Heart left ventricle (tissue), 16 donors: Measurements from ENCODE around the gene PIM1. TPM values are rescaled to one million over a fixed set of nuclear protein-coding genes. Genes with fewer than 3 reads are reported as not detected.
A peak's percentile ranks its signal among the peaks of the same experiment; 100 is the strongest.
"Not testable (repeated sequence)": the region's sequence is repeated elsewhere in the genome, so short reads cannot be mapped to it uniquely, and the experiment has no call there.

ENCODE experiments used
- ATAC-seq, 4 donors: fragments of 200-7000 bp; cut with Tn5 transposase; one replicate each; pipeline ENCODE4 v1.9.1; 2020 to 2022; ENCODE audit warnings: moderate library complexity in 4 of 4, mild to moderate bottlenecking in 3 of 4, moderate number of reproducible peaks in 1 of 4
- DNase-seq, 5 donors: peaks; one replicate each; pipeline ENCODE4 v3.0.0-alpha.2; 2020
- H3K27ac ChIP-seq, 12 donors: fragments of 200-600 bp; sonication (generic) in 4 of 12; one replicate each; pipeline versions ENCODE4 v1.5.0 to v1.8.0; 2016 to 2022; ENCODE audit warnings: mild to moderate bottlenecking in 2 of 12
- H3K27me3 ChIP-seq, 9 donors: fragments of 200-600 bp; sonication (generic) in 2 of 9; one replicate each; pipeline versions ENCODE4 v1.5.1 to v1.8.0; 2016 to 2022; ENCODE audit warnings: mild to moderate bottlenecking in 3 of 9
- H3K36me3 ChIP-seq, 9 donors: fragments of 200-600 bp; sonication (generic) in 2 of 9; one replicate each; pipeline versions ENCODE4 v1.5.0 to v1.8.0; 2018 to 2022; ENCODE audit warnings: mild to moderate bottlenecking in 2 of 9
- H3K4me1 ChIP-seq, 12 donors: fragments of 200-600 bp; sonication (generic) in 4 of 12; one replicate each; pipeline versions ENCODE4 v1.5.0 to v1.8.0; 2016 to 2022; ENCODE audit warnings: mild to moderate bottlenecking in 3 of 12
- H3K4me3 ChIP-seq, 12 donors: fragments of 200-600 bp; sonication (generic) in 4 of 12; one replicate each; pipeline versions ENCODE4 v1.5.0 to v1.8.0; 2017 to 2022; ENCODE audit warnings: mild to moderate bottlenecking in 9 of 12, moderate library complexity in 4 of 12
- H3K9me3 ChIP-seq, 12 donors: fragments of 200-600 bp; sonication (generic) in 4 of 12; one replicate each; pipeline versions ENCODE4 v1.5.0 to v1.8.0; 2016 to 2022; ENCODE audit warnings: mild to moderate bottlenecking in 1 of 12
- CTCF ChIP-seq, 12 donors: fragments of 200-600 bp; sonication (generic) in 4 of 12; IDR thresholded peaks; one replicate each; pipeline versions ENCODE4 v1.5.0 to v1.8.0; 2018 to 2022; ENCODE audit warnings: antibody characterized with exemption in 12 of 12, mild to moderate bottlenecking in 5 of 12
- POLR2A ChIP-seq, 2 donors: fragments of 450-650 bp; IDR thresholded peaks; one replicate each; pipeline ENCODE4 v1.6.1; 2017; ENCODE audit warnings: antibody characterized with exemption in 2 of 2, mild to moderate bottlenecking in 2 of 2, moderate library complexity in 2 of 2
- WGBS, 4 donors: extraction: QIAGEN DNeasy Blood & Tissue Kit in 2 of 4; methylation state at CpG; one replicate each; pipeline versions ENCODE4 v1.1.5 to v1.1.7; 2013 to 2018; 5-methylcytosine and 5-hydroxymethylcytosine counted together
- intact Hi-C, 10 donors: fragments of 100-400 bp; cut with DNase I; formaldehyde crosslinking; loops; one replicate each; pipeline versions ENCODE4 v1.11.1 to v1.14.2; 2022
- polyA plus RNA-seq, 2 donors: library from polyadenylated mRNA; stranded (reverse); fragments of 200-250 nt; gene quantifications; one replicate each; pipeline ENCODE4 v1.2.3, GENCODE V29; 2013
- total RNA-seq, 9 donors: library from RNA; depleted of rRNA in 2 of 9; stranded (reverse); fragments of >200 nt in 2 of 9; fragmentation: NEBNext Ultra II Directional in 3 of 9; extraction: Animal tissue kit (Norgen Biotek cat#: 25700) in 3 of 9; gene quantifications; one replicate each; pipeline versions ENCODE4 v1.1.0 to v1.2.4, GENCODE V29; 2016 to 2023
- donor health status: ischemic (EF 13 %, LVEDD 7.1; RV severe dilation, severe dysfunction).
- donor health status: healthy with polysubstance abuse.
- donor health status: DM: no; HTN: yes; CAD: no.
- donor health status: DM: no; HTN: no; CAD: no.
- donor health status: ischemic (EF 25% LVEDD 6.9; RV normal size, moderate dysfunction).
- donor health status: ischemic (EF 25% LVEDD 5.7; RV mildly dilated, moderate dysfunction).
- donor health status: healthy.
- donor health status: DM: yes; HTN: yes; CAD: no.
- donor health status: ischemic (EF 35%, LVEDD 5.7; RV mildly dilated, moderate dysfunction).
- donor health status: nonischemic (EF 11% LVEDD 7.7; RV severe dilation, severe dysfunction).
- donor health status: DM: yes; HTN: yes; CAD: no.
- donor health status: PGD.
- donor health status: ischemic (EF 29% LVEDD 5.4; RV normal size, mild dysfunction).
- donor health status: nonischemic (EF 23%, LVEDD 6.1; RV moderate dilation, normal function).

Gene PIM1
- total and polyA plus RNA-seq, 11 donors: 7.0 to 81.8 (median 16.0) TPM

GRCh38 chr6:37127961-37128862 is 41.7 kb upstream of the PIM1 start:
- Histone ChIP-seq H3K4me3 (no peak overlapping the region), H3K27ac (peak overlapping the region in 11 of 12 donors; percentile 36 to 93 (median 62)), H3K4me1 (peaks cover 0 to 42% (median 18%) of the 10 kb centered on the region in 12 donors), H3K9me3 (no peaks in the 10 kb centered on the region), H3K27me3 (no peaks in the 10 kb centered on the region), H3K36me3 (no peaks in the 10 kb centered on the region)
- WGBS, 4 donors: 63 to 70% (median 66%) methylated on average over 8 of the region's 8 CpGs
- intact Hi-C loops: no loop called here
- peak; percentile 44 to 77 (median 68) for ATAC-seq
- peak in 2 of 5 donors; percentile 36 to 77 for DNase-seq
- TF ChIP-seq CTCF (IDR thresholded peaks at IDR 0.05) (no peak), POLR2A (IDR thresholded peaks at IDR 0.05) (no peak)

DNA sequence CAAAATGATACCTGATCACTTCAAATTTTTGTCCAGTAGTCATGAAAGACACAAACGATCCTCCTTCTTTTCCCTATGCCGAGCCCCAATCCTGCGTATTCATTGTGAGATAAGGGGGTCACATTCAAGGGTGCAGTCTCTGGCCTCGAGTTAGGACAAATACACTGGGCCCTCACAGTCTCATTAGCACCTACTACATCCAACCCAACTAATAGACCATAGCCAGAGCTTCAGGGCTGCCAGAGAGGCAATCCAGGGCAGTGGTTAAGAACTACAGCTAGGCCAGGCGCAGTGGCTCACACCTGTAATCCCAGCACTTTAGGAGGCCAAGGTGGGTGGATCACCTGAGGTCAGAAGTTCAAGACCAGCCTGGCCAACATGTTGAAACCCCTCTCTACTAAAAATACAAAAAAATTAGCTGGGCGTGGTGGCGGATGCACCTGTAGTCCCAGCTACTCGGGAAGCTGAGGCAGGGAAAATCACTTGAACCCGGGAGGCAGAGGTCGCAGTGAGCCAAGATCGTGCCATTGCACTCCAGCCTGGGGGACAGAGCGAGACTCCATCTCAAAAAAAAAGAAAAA is 41.0 kb upstream of the PIM1 start:
- H3K9me3 ChIP-seq, DNase-seq, H3K4me3 ChIP-seq, intact Hi-C loops, H3K36me3 ChIP-seq, H3K27me3 ChIP-seq, ATAC-seq: not testable (repeated sequence)
- H3K27ac ChIP-seq: peak overlapping the region in 11 of 12 donors; percentile 36 to 93 (median 62)
- WGBS, 4 donors: 92 to 93% (median 93%) methylated on average over 12 of the region's 12 CpGs
- peaks cover 0 to 42% (median 18%) of the 10 kb centered on the region in 12 donors for H3K4me1 ChIP-seq

- no peaks in the 10 kb centered on the region for H3K9me3 ChIP-seq
- H3K4me1 ChIP-seq: peaks cover 0 to 44% (median 18%) of the 10 kb centered on the region in 12 donors
- peak overlapping the region in 7 of 12 donors; percentile 69 to 93 (median 84) for H3K27ac ChIP-seq
- no peaks in the 10 kb centered on the region for H3K27me3 ChIP-seq
- ATAC-seq (no peak), DNase-seq (no peak)
- no peaks in the 10 kb centered on the region for H3K36me3 ChIP-seq
- WGBS, 4 donors: 90 to 96% (median 95%) methylated on average over 5 of the region's 5 CpGs
- TF ChIP-seq CTCF (IDR thresholded peaks at IDR 0.05) (no peak), POLR2A (IDR thresholded peaks at IDR 0.05) (no peak)
- intact Hi-C loops: no loop called here
- no peak overlapping the region for H3K4me3 ChIP-seq
Observed at GRCh38 chr6:37129566-37129965, 40.4 kb upstream of the PIM1 start.

GRCh38 chr6:37130704-37131103 is 39.2 kb upstream of the PIM1 start:
- H3K4me3 ChIP-seq: peak overlapping the region in 1 of 12 donors; percentile 19
- TF ChIP-seq CTCF (IDR thresholded peaks at IDR 0.05) (no peak), POLR2A (IDR thresholded peaks at IDR 0.05) (no peak)

More at GRCh38 chr6:37130704-37131103, 39.2 kb upstream of the PIM1 start:
- Histone ChIP-seq H3K9me3 (no peaks in the 10 kb centered on the region), H3K4me1 (peaks cover 0 to 52% (median 22%) of the 10 kb centered on the region in 12 donors), H3K36me3 (no peaks in the 10 kb centered on the region), H3K27me3 (no peaks in the 10 kb centered on the region), H3K27ac (peak overlapping the region; percentile 25 to 93 (median 77))
- intact Hi-C loops: loop anchor here in 6 of 10 donors (1.0 to 10.0 kb wide), 6 partner anchors 28 to 76 kb away; partner anchors contain the start of gene PIM1 (in 4 of the 6)
- WGBS, 4 donors: 31 to 34% (median 34%) methylated on average over 3 of the region's 3 CpGs
- ATAC-seq (peak in 3 of 4 donors; percentile 7 to 26 (median 17)), DNase-seq (peak in 3 of 5 donors; percentile 10 to 66 (median 24))
